CD4-positive, alpha-beta memory T cell (primary cell): ENCODE measurements around the gene ITCH. TPM values are rescaled to one million over a fixed set of nuclear protein-coding genes. Genes with fewer than 3 reads are reported as not detected.
"Not testable (repeated sequence)": the region's sequence is repeated elsewhere in the genome, so short reads cannot be mapped to it uniquely, and the experiment has no call there.

Experiments
- CTCF ChIA-PET: fragments of 350-600 bp; sonication (Branson Sonifier 250); formaldehyde crosslinking; loops from one replicate; lab custom pipeline; 2021; ENCODE audit warnings: inconsistent platforms; ENCODE audit not compliant: partially characterized antibody; lab: Charles Lee
- POLR2A ChIA-PET: fragments of 350-600 bp; sonication (Branson Sonifier 250); formaldehyde crosslinking; loops from one replicate; lab custom pipeline; 2021; ENCODE audit not compliant: partially characterized antibody; lab: Charles Lee
- DNase-seq, 5 donors: peaks; one replicate each; pipeline versions ENCODE4 v3.0.0 to v3.0.0-alpha.2; 2020 to 2022; ENCODE audit warnings: mixed read lengths in 1 of 5
- H3K27ac ChIP-seq: one replicate; pipeline ENCODE4 v1.7.0; 2013; ENCODE audit warnings: low read depth, low read length
- H3K27me3 ChIP-seq: 2 replicates; pipeline ENCODE4 v1.7.0; 2013; ENCODE audit warnings: mild to moderate bottlenecking, low read length, moderate library complexity; ENCODE audit not compliant: insufficient read depth
- H3K36me3 ChIP-seq: 2 replicates; pipeline ENCODE4 v1.7.0; 2013; ENCODE audit warnings: mild to moderate bottlenecking, low read length, moderate library complexity; ENCODE audit not compliant: insufficient read depth
- H3K4me1 ChIP-seq: 2 replicates; pipeline ENCODE4 v1.7.0; 2013; ENCODE audit warnings: mild to moderate bottlenecking, low read length, moderate library complexity; ENCODE audit not compliant: insufficient read depth
- H3K4me3 ChIP-seq, 2 donors: one replicate each; pipeline ENCODE4 v1.7.0; 2013; ENCODE audit warnings: low read length in 2 of 2, mild to moderate bottlenecking in 1 of 2
- H3K9me3 ChIP-seq, 2 donors: one replicate each; pipeline ENCODE4 v1.7.0; 2013; ENCODE audit warnings: low read length in 2 of 2, control low read depth in 1 of 2; ENCODE audit not compliant: control insufficient read depth in 1 of 2
- H3K27ac Mint-ChIP-seq, 7 donors: one replicate each; pipeline ENCODE4 v1.8.0; 2020 to 2021; ENCODE audit warnings: mixed read lengths in 7 of 7, mild to moderate bottlenecking in 6 of 7, inconsistent platforms in 3 of 7, moderate library complexity in 3 of 7
- H3K27me3 Mint-ChIP-seq, 2 donors: one replicate each; pipeline ENCODE4 v1.8.0; 2020 to 2021; ENCODE audit warnings: mixed read lengths in 2 of 2
- H3K36me3 Mint-ChIP-seq, 2 donors: one replicate each; pipeline ENCODE4 v1.8.0; 2020 to 2021; ENCODE audit warnings: mixed read lengths in 2 of 2, inconsistent platforms in 1 of 2, mild to moderate bottlenecking in 1 of 2
- H3K4me1 Mint-ChIP-seq, 4 donors: one replicate each; pipeline ENCODE4 v1.8.0; 2020 to 2021; ENCODE audit warnings: mixed read lengths in 4 of 4, mild to moderate bottlenecking in 1 of 4
- H3K4me3 Mint-ChIP-seq, 8 donors: one replicate each; pipeline ENCODE4 v1.8.0; 2020 to 2021; ENCODE audit warnings: mixed read lengths in 8 of 8, mild to moderate bottlenecking in 7 of 8, moderate library complexity in 6 of 8, inconsistent platforms in 3 of 8
- H3K9me3 Mint-ChIP-seq, 8 donors: one replicate each; pipeline ENCODE4 v1.8.0; 2020 to 2021; ENCODE audit warnings: mixed read lengths in 8 of 8, mild to moderate bottlenecking in 5 of 8, inconsistent platforms in 3 of 8, moderate library complexity in 1 of 8
- intact Hi-C: fragments of 100-400 bp; cut with micrococcal nuclease; formaldehyde crosslinking; loops from one replicate; pipeline ENCODE4 v1.15.1; 2023
- polyA plus RNA-seq, 2 donors: library from polyadenylated mRNA; unstranded; fragments of 300-500 nt; fragmentation: Illumina TruSeq; gene quantifications; one replicate each; pipeline ENCODE4 v1.2.3, GENCODE V29; 2021
- total RNA-seq, 2 experiments: library from RNA; stranded (reverse); gene quantifications; one replicate each; pipeline ENCODE4 v1.2.3, GENCODE V29; 2021

ITCH gene
- total and polyA plus RNA-seq, 4 experiments from 2014 or later, result 9.7 to 68.9 (median 42.2) TPM

GRCh38 chr20:34403063-34403827, 40.2 kb downstream of the ITCH start:
- CTCF ChIA-PET, result no interaction called here
- peaks cover 14 to 27% of the 10 kb centered on the region in 2 donors for H3K36me3 Mint-ChIP-seq

GRCh38 chr20:34403908-34404307, 40.8 kb downstream of the ITCH start:
- intact Hi-C loops, result loop anchor here (2.0 kb wide), 1 partner anchor 41 kb away; the partner anchor contains the start of gene ITCH
- no peaks in the 10 kb centered on the region for H3K9me3 Mint-ChIP-seq
- Histone ChIP-seq H3K36me3 (no peaks in the 10 kb centered on the region), H3K4me1 (peaks cover 33% of the 10 kb centered on the region), H3K27me3 (no peaks in the 10 kb centered on the region), H3K4me3 (no peak overlapping the region), H3K27ac (no peak overlapping the region), H3K9me3 (no peaks in the 10 kb centered on the region)
- POLR2A ChIA-PET, result no interaction called here
- peaks cover 33 to 70% (median 47%) of the 10 kb centered on the region in 4 donors for H3K4me1 Mint-ChIP-seq
- DNase-seq, result no peak
- H3K36me3 Mint-ChIP-seq, result peaks cover 21 to 29% of the 10 kb centered on the region in 2 donors
- H3K27me3 Mint-ChIP-seq, result no peaks in the 10 kb centered on the region
- CTCF ChIA-PET, result no interaction called here
- H3K27ac Mint-ChIP-seq, result peak overlapping the region in 6 of 7 donors; percentile 2 to 81 (median 34)
- H3K4me3 Mint-ChIP-seq, result peak overlapping the region in 3 of 8 donors; percentile 5 to 7 (median 7)

More at GRCh38 chr20:34403063-34403827, 40.2 kb downstream of the ITCH start:
- H3K9me3 Mint-ChIP-seq, result no peaks in the 10 kb centered on the region
- no peaks in the 10 kb centered on the region for H3K9me3 ChIP-seq
- H3K27me3 ChIP-seq, result no peaks in the 10 kb centered on the region
- H3K4me1 Mint-ChIP-seq, result peaks cover 32 to 64% (median 46%) of the 10 kb centered on the region in 4 donors
- H3K36me3 ChIP-seq, result peaks cover 3% of the 10 kb centered on the region
- H3K4me3 ChIP-seq, result no peak overlapping the region
- DNase-seq, result no peak
- no peaks in the 10 kb centered on the region for H3K27me3 Mint-ChIP-seq
- H3K4me1 ChIP-seq, result peaks cover 33% of the 10 kb centered on the region
- H3K27ac ChIP-seq, result no peak overlapping the region
- POLR2A ChIA-PET, result no interaction called here
- peak overlapping the region in 4 of 8 donors; percentile 5 to 51 (median 16) for H3K4me3 Mint-ChIP-seq
- peak overlapping the region in 6 of 7 donors; percentile 10 to 81 (median 66) for H3K27ac Mint-ChIP-seq
- intact Hi-C loops, result no loop called here

GRCh38 chr20:34404803-34405202, 41.7 kb downstream of the ITCH start:
- no peak for DNase-seq
- H3K36me3 ChIP-seq, result peaks cover 6% of the 10 kb centered on the region
- H3K4me3 ChIP-seq, result no peak overlapping the region
- CTCF ChIA-PET, result interaction anchor here (1.4 kb wide), 1 partner anchor 26 kb away, joined by 6 read pairs; no protein-coding TSS in a partner anchor
- POLR2A ChIA-PET, result interaction anchor here (1.2 kb wide), 1 partner anchor 36 kb away, joined by 3 read pairs; no protein-coding TSS in a partner anchor
- H3K9me3 ChIP-seq, result no peaks in the 10 kb centered on the region
- Mint-ChIP-seq H3K27ac (peak overlapping the region; percentile 43 to 83 (median 72)), H3K9me3 (no peaks in the 10 kb centered on the region), H3K36me3 (peaks cover 26 to 35% of the 10 kb centered on the region in 2 donors), H3K27me3 (no peaks in the 10 kb centered on the region), H3K4me3 (peak overlapping the region; percentile 52 to 75 (median 69)), H3K4me1 (peaks cover 33 to 71% (median 47%) of the 10 kb centered on the region in 4 donors)
- H3K27ac ChIP-seq, result peak overlapping the region; percentile 36
- intact Hi-C loops, result loop anchor here (2.0 kb wide), 1 partner anchor 42 kb away; the partner anchor contains the start of gene ITCH
- no peaks in the 10 kb centered on the region for H3K27me3 ChIP-seq
- H3K4me1 ChIP-seq, result peaks cover 33% of the 10 kb centered on the region

GRCh38 chr20:34405247-34405651, 42.2 kb downstream of the ITCH start:
- Histone ChIP-seq H3K4me1 (peaks cover 33% of the 10 kb centered on the region), H3K27ac (peak overlapping the region; percentile 36)
- peaks cover 32 to 69% (median 45%) of the 10 kb centered on the region in 4 donors for H3K4me1 Mint-ChIP-seq
- H3K27ac Mint-ChIP-seq, result peak overlapping the region; percentile 43 to 83 (median 72)
- H3K9me3 ChIP-seq, H3K36me3 ChIP-seq, H3K4me3 ChIP-seq, H3K27me3 Mint-ChIP-seq, H3K27me3 ChIP-seq, H3K9me3 Mint-ChIP-seq: not testable (repeated sequence)
- ChIA-PET POLR2A (interaction anchor here (0.6 to 1.2 kb wide), 2 partner anchors 8 to 37 kb away, joined by 3 read pairs; no protein-coding TSS in a partner anchor), CTCF (interaction anchor here (1.1 to 1.4 kb wide), 2 partner anchors 26 to 93 kb away, joined by 6 read pairs; no protein-coding TSS in a partner anchor)
- peak overlapping the region; percentile 52 to 75 (median 69) for H3K4me3 Mint-ChIP-seq
- intact Hi-C loops, result loop anchor here (2.0 kb wide), 1 partner anchor 42 kb away; the partner anchor contains the start of gene ITCH
- peak; percentile 50 to 69 (median 54) for DNase-seq
- peaks cover 24 to 32% of the 10 kb centered on the region in 2 donors for H3K36me3 Mint-ChIP-seq

GRCh38 chr20:34405942-34406341, 42.9 kb downstream of the ITCH start:
- not testable (repeated sequence) for H3K27me3 ChIP-seq, H3K27ac ChIP-seq, H3K36me3 ChIP-seq, H3K9me3 Mint-ChIP-seq, DNase-seq, H3K9me3 ChIP-seq, H3K4me3 ChIP-seq, H3K27me3 Mint-ChIP-seq
- CTCF ChIA-PET, result interaction anchor here (1.1 to 1.4 kb wide), 3 partner anchors 27 to 93 kb away, joined by 3 to 6 read pairs (median 6); no protein-coding TSS in a partner anchor
- Mint-ChIP-seq H3K36me3 (peaks cover 20 to 36% of the 10 kb centered on the region in 2 donors), H3K27ac (peak overlapping the region in 4 of 7 donors; percentile 54 to 91 (median 73)), H3K4me1 (peaks cover 30 to 65% (median 42%) of the 10 kb centered on the region in 4 donors), H3K4me3 (peak overlapping the region in 1 of 8 donors; percentile 72)
- intact Hi-C loops, result loop anchor here (2.0 kb wide), 1 partner anchor 43 kb away; the partner anchor contains the start of gene ITCH
- POLR2A ChIA-PET, result interaction anchor here (1.2 kb wide), 1 partner anchor 37 kb away, joined by 3 read pairs; no protein-coding TSS in a partner anchor
- H3K4me1 ChIP-seq, result peaks cover 33% of the 10 kb centered on the region

- Mint-ChIP-seq H3K27me3 (no peaks in the 10 kb centered on the region), H3K36me3 (peaks cover 17 to 37% of the 10 kb centered on the region in 2 donors), H3K4me3 (no peak overlapping the region), H3K27ac (peak overlapping the region in 1 of 7 donors; percentile 78), H3K4me1 (peaks cover 22 to 52% (median 30%) of the 10 kb centered on the region in 4 donors), H3K9me3 (no peaks in the 10 kb centered on the region)
- Histone ChIP-seq H3K9me3 (no peaks in the 10 kb centered on the region), H3K4me1 (peaks cover 30% of the 10 kb centered on the region), H3K27ac (no peak overlapping the region), H3K27me3 (no peaks in the 10 kb centered on the region), H3K36me3 (peaks cover 6% of the 10 kb centered on the region), H3K4me3 (no peak overlapping the region)
- no peak for DNase-seq
- POLR2A ChIA-PET, result no interaction called here
- CTCF ChIA-PET, result no interaction called here
- intact Hi-C loops, result no loop called here
These were observed 44.9 kb downstream of the ITCH start for GRCh38 chr20:34407962-34408474.
